DMS 273 (cell line): ENCODE data around the gene HSPA5.
A peak's percentile ranks its signal among the peaks of the same experiment; 100 is the strongest.
"Not testable (repeated sequence)": the region's sequence is repeated elsewhere in the genome, so short reads cannot be mapped to it uniquely, and the experiment has no call there.

Experiments used
- DNase-seq: peaks from one replicate; lab custom pipeline; 2025; ENCODE audit not compliant: unreplicated experiment; lab: John Stamatoyannopoulos, UW

HSPA5 gene

GRCh38 chr9:125194466-125194865, 46.7 kb downstream of the HSPA5 start:
- not testable (repeated sequence) for DNase-seq

DNA sequence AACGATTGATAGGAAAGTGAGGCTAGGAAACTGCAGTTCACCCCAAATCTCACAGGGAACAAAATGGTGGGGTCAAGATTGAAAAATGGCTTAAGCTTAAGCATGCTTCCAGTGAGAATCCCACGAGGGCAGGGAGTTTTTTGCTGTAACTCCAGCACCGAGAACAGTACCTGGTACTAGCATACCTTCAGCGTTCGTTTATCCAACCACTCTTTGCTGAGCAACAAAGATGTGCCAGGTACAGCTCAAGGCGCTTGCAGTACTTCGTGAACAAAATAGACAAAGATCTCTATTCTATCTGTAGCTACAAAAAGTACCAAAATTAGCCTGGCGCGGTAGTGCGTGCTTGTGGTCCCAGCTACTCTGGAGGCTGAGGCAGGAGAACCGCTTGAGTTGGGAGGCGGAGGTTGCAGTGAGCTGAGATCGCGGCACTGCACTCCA, 50.8 kb downstream of the HSPA5 start:
- peak; percentile 55 for DNase-seq

- DNase-seq: peak; percentile 98
Observed at GRCh38 chr9:125189361-125190289, 51.5 kb downstream of the HSPA5 start, which contains the start of gene PPP6C. PPP6C (minus strand) TSS chr9:125189803; CDS start chr9:125189718, 85 bp downstream.

GRCh38 chr9:125189011-125189360, 52.2 kb downstream of the HSPA5 start:
- peak; percentile 58 for DNase-seq
